ENCODE results near the gene MACROD2. TPM values are rescaled to one million over a fixed set of nuclear protein-coding genes. Genes with fewer than 3 reads are reported as not detected.

MACROD2 gene
- total RNA-seq, 4 donors from 2014 or later, result 2.9 to 11.3 (median 8.0) TPM

DNA sequence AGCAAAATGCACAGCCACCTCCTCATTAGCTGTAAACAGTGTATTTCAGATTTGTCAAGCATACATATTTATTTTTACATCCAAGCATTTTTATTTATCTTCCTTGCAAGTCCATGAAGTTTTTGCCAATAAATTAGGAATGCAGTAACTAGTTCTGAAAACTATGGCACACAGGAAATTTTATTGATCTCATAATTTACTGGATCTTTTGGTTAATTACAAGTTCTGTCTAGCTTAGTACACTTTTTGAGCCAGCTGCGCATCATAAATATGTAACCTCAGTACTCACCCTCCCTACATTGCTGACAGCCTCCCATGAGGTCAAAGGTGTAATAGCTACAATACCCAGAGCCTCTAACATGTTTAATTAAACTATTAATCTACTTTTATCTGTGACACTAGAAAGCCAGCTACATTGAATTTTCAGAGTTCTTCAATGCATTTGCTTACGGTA, 1679.8 kb downstream of the MACROD2 start:
- TF ChIP-seq, protein P1, sequence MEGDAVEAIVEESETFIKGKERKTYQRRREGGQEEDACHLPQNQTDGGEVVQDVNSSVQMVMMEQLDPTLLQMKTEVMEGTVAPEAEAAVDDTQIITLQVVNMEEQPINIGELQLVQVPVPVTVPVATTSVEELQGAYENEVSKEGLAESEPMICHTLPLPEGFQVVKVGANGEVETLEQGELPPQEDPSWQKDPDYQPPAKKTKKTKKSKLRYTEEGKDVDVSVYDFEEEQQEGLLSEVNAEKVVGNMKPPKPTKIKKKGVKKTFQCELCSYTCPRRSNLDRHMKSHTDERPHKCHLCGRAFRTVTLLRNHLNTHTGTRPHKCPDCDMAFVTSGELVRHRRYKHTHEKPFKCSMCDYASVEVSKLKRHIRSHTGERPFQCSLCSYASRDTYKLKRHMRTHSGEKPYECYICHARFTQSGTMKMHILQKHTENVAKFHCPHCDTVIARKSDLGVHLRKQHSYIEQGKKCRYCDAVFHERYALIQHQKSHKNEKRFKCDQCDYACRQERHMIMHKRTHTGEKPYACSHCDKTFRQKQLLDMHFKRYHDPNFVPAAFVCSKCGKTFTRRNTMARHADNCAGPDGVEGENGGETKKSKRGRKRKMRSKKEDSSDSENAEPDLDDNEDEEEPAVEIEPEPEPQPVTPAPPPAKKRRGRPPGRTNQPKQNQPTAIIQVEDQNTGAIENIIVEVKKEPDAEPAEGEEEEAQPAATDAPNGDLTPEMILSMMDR (IDR thresholded peaks at IDR 0.05; ENCODE audit: low read depth), result no peak

DNA sequence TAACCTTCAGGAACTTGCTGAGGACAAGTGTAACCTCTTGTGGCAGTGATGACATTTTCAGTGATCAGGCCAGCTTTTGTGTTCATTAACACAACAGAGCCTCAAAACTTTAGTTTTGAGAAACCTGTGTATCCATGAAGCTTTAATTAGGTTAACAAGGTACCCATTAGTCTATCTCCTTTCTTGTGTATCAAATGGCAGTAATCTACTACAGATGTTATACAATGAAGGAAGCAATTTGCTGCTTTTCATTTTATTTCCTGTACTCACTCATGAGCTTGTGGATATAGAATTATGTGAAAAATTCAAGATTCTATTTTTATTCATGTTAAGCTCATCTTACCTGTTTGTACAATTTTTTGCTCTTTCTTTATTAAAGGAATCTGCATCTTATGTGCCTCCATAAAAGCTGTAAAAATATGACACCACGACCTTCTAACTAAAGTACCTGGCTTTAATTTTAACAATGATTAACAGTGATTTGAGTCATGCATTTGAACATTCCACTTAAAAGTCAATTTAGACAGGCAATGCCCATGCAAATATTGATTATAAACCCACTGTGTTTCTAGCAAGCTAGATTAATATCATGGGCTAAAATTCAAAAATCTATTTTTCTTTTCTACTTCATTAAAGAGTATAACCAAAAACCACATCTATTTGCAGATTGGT, 1680.6 kb downstream of the MACROD2 start:
- TF ChIP-seq, protein P1 (IDR thresholded peaks at IDR 0.05; ENCODE audit: low read depth), result no peak

DNA sequence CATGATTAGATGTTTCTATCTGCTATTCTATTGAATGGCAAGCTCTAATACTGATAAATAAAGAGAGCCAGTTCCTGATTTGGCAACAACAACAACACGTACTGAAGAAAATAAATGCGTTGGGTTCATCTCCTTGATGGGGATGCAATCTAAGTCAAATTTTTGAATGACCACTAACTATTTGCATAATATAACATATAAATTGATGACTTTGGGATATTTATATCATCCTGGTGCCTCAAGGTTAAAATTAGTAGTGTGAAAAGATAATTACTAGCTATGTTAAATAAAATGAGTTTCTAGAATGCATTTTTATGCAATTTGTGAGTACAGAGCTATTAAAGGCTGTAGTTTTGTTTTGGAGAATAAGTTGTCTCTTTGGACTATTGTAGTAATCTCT, 1681.5 kb downstream of the MACROD2 start:
- TF ChIP-seq, protein P1 (IDR thresholded peaks at IDR 0.05; ENCODE audit: low read depth), result no peak

DNA sequence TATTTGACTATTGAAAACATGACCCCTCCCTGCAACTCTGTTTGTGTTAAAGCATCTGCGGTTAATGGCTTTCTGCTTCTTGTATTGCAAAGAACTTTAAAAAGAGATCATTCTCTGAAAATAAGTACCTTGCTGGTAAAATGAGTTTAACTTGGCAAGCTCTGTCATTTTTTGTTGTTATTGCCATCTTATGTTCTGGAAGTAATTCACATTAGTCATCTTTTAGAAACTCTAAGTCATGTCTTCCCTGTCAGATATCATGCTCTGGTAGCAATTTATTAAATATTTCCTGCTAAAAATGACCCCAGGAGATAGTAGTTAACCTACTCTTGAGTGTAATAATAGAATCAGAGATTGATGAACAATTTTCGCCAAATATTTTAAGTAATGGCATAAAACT, 1687.4 kb downstream of the MACROD2 start:
- TF ChIP-seq, protein P1 (IDR thresholded peaks at IDR 0.05; ENCODE audit: low read depth), result no peak

DNA sequence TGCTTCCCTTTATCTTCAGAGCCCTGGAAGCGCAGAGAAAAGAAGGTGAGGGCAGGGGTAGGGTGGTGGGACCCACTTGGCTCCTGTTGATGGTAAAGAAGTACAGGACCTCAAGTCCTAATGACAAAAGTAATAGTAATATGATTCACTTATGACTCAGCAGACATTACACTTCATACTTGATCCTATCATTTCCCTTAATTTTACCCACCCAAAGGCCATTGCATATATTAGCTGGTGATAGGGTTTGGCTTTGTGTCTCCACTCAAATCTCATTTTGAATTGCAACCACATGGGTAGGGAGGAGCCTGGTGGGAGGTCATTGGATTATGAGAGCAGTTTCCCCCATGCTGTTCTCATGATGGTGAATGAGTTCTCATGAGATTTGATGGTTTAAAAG, 1697.3 kb downstream of the MACROD2 start:
- TF ChIP-seq, protein P1 (IDR thresholded peaks at IDR 0.05; ENCODE audit: low read depth), result no peak

DNA sequence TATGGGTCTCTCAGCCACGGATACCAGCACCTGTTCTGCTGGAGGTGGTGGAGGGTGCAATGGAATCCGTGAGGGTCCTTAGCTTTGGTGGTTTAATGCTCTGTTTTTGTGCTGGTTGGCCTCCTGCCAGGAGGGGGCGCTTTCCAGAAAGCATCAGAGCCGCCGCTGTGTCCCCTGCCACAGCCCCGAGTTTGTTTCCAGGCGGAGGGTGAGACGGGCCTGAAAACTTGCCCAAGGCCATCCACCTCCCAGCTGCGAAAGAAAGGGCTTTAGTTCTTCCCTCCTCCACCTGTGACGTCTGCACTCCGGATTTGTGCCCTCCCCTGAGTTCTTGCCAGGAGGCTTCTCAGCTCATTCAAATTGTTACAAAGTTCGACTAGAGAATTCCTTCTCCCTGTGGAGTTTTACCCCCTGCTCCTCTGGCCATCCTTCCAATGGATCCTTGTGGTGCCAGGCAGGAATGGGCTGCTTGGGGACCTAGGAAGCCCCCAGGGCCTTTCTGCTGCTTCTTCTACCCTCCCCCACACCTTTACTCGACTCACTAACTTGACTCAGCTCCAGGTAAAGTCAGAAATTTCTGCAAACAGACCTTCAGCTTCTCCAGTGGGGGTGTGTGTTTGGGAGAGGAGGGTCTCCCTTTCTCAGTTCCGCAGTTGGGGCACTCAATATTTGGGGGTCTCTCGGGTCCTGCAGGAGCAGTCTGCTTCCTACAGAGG, 1704.3 kb downstream of the MACROD2 start:
- TF ChIP-seq, protein P1 (IDR thresholded peaks at IDR 0.05; ENCODE audit: low read depth), result no peak

DNA sequence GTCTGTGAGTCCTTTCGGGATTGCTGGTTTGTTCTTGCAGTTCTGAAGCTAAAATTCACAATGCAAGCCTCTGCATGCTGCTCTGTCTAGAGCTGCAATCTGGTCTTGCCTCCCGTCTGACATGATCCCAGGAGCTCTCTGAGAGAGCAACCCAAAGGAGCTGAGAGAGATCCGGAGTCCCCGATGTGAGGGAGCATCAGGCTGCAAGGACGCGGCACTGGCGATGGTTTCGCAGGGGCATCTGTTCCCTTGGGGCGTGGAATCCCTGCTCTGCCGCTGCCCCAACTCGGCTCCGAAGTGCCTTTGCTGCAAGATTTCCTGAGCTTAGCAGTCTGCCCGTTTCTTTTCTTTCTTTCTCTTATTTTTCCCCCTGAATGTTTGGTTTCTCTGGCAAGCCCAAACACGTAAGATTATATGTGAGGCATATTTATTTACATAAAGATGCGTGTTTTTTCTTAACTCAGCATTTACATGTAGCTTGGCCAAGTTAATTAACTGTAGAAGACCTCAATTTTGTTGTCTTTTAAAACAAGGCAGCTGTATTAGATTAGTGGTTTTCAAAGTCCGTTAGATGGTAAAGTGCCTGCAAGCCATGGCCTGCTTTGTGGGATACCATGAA, 1704.9 kb downstream of the MACROD2 start:
- TF ChIP-seq, protein P1 (IDR thresholded peaks at IDR 0.05; ENCODE audit: low read depth), result no peak

All from subcutaneous adipose tissue (tissue), 4 donors.